ENCODE data around the gene AMDHD2. TPM values are rescaled to one million over a fixed set of nuclear protein-coding genes. Genes with fewer than 3 reads are reported as not detected.
A peak's percentile ranks its signal among the peaks of the same experiment; 100 is the strongest.

The AMDHD2 gene
- polyA plus RNA-seq, 6 donors from 2014 or later = 17.6 to 24.0 (median 20.5) TPM

GRCh38 chr16:2520784-2521531, 787 bp downstream of the AMDHD2 start:
- peak overlapping the region; percentile 99 to 100 (median 99) for H3K27ac Mint-ChIP-seq
- peaks cover 53 to 65% (median 61%) of the 10 kb centered on the region in 3 donors for H3K4me1 Mint-ChIP-seq
- peak overlapping the region; percentile 82 to 99 (median 94) for H3K4me3 Mint-ChIP-seq
- peaks cover 0 to 3% (median 0%) of the 10 kb centered on the region in 7 donors for H3K9me3 Mint-ChIP-seq
- H3K27me3 Mint-ChIP-seq = no peaks in the 10 kb centered on the region
- DNase-seq (peak; percentile 91), ATAC-seq (ENCODE audit: low read depth in 2 of 2) (peak; percentile 80 to 84)
- peaks cover 7 to 20% of the 10 kb centered on the region in 2 donors for H3K36me3 Mint-ChIP-seq

- H3K4me3 Mint-ChIP-seq = peak overlapping the region in 2 of 8 donors; percentile 13 to 42
- ATAC-seq (ENCODE audit: low read depth in 2 of 2) = no peak
Observed at GRCh38 chr16:2523801-2524231, 3.6 kb downstream of the AMDHD2 start.

GRCh38 chr16:2524339-2524938, 4.3 kb downstream of the AMDHD2 start:
- ATAC-seq (ENCODE audit: low read depth in 2 of 2) = no peak
- Mint-ChIP-seq H3K27me3 (no peaks in the 10 kb centered on the region), H3K27ac (peak overlapping the region; percentile 44 to 99 (median 85)), H3K4me1 (peaks cover 30 to 38% (median 36%) of the 10 kb centered on the region in 3 donors), H3K9me3 (peaks cover 0 to 3% (median 0%) of the 10 kb centered on the region in 7 donors), H3K4me3 (peak overlapping the region in 4 of 8 donors; percentile 25 to 67 (median 44)), H3K36me3 (peaks cover 7 to 18% of the 10 kb centered on the region in 2 donors)
- no peak for DNase-seq

More at GRCh38 chr16:2523801-2524231, 3.6 kb downstream of the AMDHD2 start:
- H3K36me3 Mint-ChIP-seq = peaks cover 7 to 18% of the 10 kb centered on the region in 2 donors
- H3K9me3 Mint-ChIP-seq = peaks cover 0 to 3% (median 0%) of the 10 kb centered on the region in 7 donors
- DNase-seq = no peak
- H3K27ac Mint-ChIP-seq = peak overlapping the region; percentile 44 to 99 (median 87)
- no peaks in the 10 kb centered on the region for H3K27me3 Mint-ChIP-seq
- peaks cover 36 to 44% (median 39%) of the 10 kb centered on the region in 3 donors for H3K4me1 Mint-ChIP-seq

- peaks cover 7 to 18% of the 10 kb centered on the region in 2 donors for H3K36me3 Mint-ChIP-seq
- peaks cover 0 to 2% (median 0%) of the 10 kb centered on the region in 7 donors for H3K9me3 Mint-ChIP-seq
- ATAC-seq (ENCODE audit: low read depth in 2 of 2) (no peak), DNase-seq (no peak)
- H3K4me3 Mint-ChIP-seq = peak overlapping the region in 2 of 8 donors; percentile 29 to 30
- H3K27ac Mint-ChIP-seq = peak overlapping the region in 2 of 6 donors; percentile 24 to 42
- peaks cover 25 to 33% (median 31%) of the 10 kb centered on the region in 3 donors for H3K4me1 Mint-ChIP-seq
- H3K27me3 Mint-ChIP-seq = no peaks in the 10 kb centered on the region
Observed at GRCh38 chr16:2526135-2526534, 6.0 kb downstream of the AMDHD2 start.

- Mint-ChIP-seq H3K4me1 (peaks cover 26 to 40% (median 29%) of the 10 kb centered on the region in 3 donors), H3K27me3 (no peaks in the 10 kb centered on the region), H3K9me3 (no peaks in the 10 kb centered on the region), H3K4me3 (no peak overlapping the region), H3K27ac (peak overlapping the region in 2 of 6 donors; percentile 66 to 79), H3K36me3 (peaks cover 7 to 18% of the 10 kb centered on the region in 2 donors)
- DNase-seq = peak; percentile 3
- ATAC-seq (ENCODE audit: low read depth in 2 of 2) = no peak
Observed at GRCh38 chr16:2527071-2527783, 7.1 kb downstream of the AMDHD2 start.

GRCh38 chr16:2527784-2528100, 7.6 kb downstream of the AMDHD2 start:
- Mint-ChIP-seq H3K4me1 (peaks cover 30 to 45% (median 32%) of the 10 kb centered on the region in 3 donors), H3K36me3 (peaks cover 7 to 18% of the 10 kb centered on the region in 2 donors), H3K27ac (no peak overlapping the region), H3K9me3 (no peaks in the 10 kb centered on the region), H3K4me3 (no peak overlapping the region), H3K27me3 (no peaks in the 10 kb centered on the region)
- DNase-seq (no peak), ATAC-seq (ENCODE audit: low read depth in 2 of 2) (no peak)

- ATAC-seq (ENCODE audit: low read depth in 2 of 2) (no peak), DNase-seq (peak; percentile 9)
- Mint-ChIP-seq H3K27me3 (no peaks in the 10 kb centered on the region), H3K4me3 (no peak overlapping the region), H3K4me1 (peaks cover 33 to 48% (median 34%) of the 10 kb centered on the region in 3 donors), H3K27ac (peak overlapping the region in 1 of 6 donors; percentile 53), H3K9me3 (no peaks in the 10 kb centered on the region), H3K36me3 (peaks cover 7 to 18% of the 10 kb centered on the region in 2 donors)
Observed at GRCh38 chr16:2528161-2529060, 8.2 kb downstream of the AMDHD2 start.

- H3K4me3 Mint-ChIP-seq = peak overlapping the region in 3 of 8 donors; percentile 16 to 70 (median 37)
- DNase-seq (peak; percentile 14), ATAC-seq (ENCODE audit: low read depth in 2 of 2) (no peak)
- H3K9me3 Mint-ChIP-seq = no peaks in the 10 kb centered on the region
- no peaks in the 10 kb centered on the region for H3K27me3 Mint-ChIP-seq
- peaks cover 26 to 39% (median 33%) of the 10 kb centered on the region in 3 donors for H3K4me1 Mint-ChIP-seq
- H3K36me3 Mint-ChIP-seq = peaks cover 6 to 12% of the 10 kb centered on the region in 2 donors
- H3K27ac Mint-ChIP-seq = peak overlapping the region in 4 of 6 donors; percentile 26 to 99 (median 80)
Observed at GRCh38 chr16:2529061-2529931, 9.1 kb downstream of the AMDHD2 start.

GRCh38 chr16:2529961-2530628, 9.9 kb downstream of the AMDHD2 start:
- H3K27ac Mint-ChIP-seq = peak overlapping the region in 5 of 6 donors; percentile 90 to 99 (median 93)

GRCh38 chr16:2530629-2531318, 10.6 kb downstream of the AMDHD2 start:
- DNase-seq (peak; percentile 8), ATAC-seq (ENCODE audit: low read depth in 2 of 2) (no peak)
- H3K36me3 Mint-ChIP-seq = peaks cover 0 to 7% of the 10 kb centered on the region in 2 donors
- H3K27me3 Mint-ChIP-seq = no peaks in the 10 kb centered on the region
- peak overlapping the region in 6 of 8 donors; percentile 91 to 99 (median 97) for H3K4me3 Mint-ChIP-seq
- peak overlapping the region; percentile 99 to 100 (median 100) for H3K27ac Mint-ChIP-seq
- peaks cover 23 to 35% (median 28%) of the 10 kb centered on the region in 3 donors for H3K4me1 Mint-ChIP-seq
- no peaks in the 10 kb centered on the region for H3K9me3 Mint-ChIP-seq

More at GRCh38 chr16:2529961-2530628, 9.9 kb downstream of the AMDHD2 start:
- H3K27me3 Mint-ChIP-seq = no peaks in the 10 kb centered on the region
- DNase-seq (peak; percentile 1), ATAC-seq (ENCODE audit: low read depth in 2 of 2) (no peak)
- peaks cover 23 to 35% (median 28%) of the 10 kb centered on the region in 3 donors for H3K4me1 Mint-ChIP-seq
- H3K9me3 Mint-ChIP-seq = no peaks in the 10 kb centered on the region
- H3K4me3 Mint-ChIP-seq = peak overlapping the region in 6 of 8 donors; percentile 16 to 99 (median 62)
- H3K36me3 Mint-ChIP-seq = peaks cover 0 to 7% of the 10 kb centered on the region in 2 donors

GRCh38 chr16:2531371-2531695, 11.2 kb downstream of the AMDHD2 start, which contains the start of gene CEMP1:
Gene CEMP1, minus strand, starts transcription at chr16:2531408. Its CDS starts 335 bp downstream, at chr16:2531073.
- DNase-seq (no peak), ATAC-seq (ENCODE audit: low read depth in 2 of 2) (no peak)
- Mint-ChIP-seq H3K36me3 (peaks cover 0 to 3% of the 10 kb centered on the region in 2 donors), H3K4me1 (peaks cover 21 to 31% (median 27%) of the 10 kb centered on the region in 3 donors), H3K27me3 (no peaks in the 10 kb centered on the region), H3K9me3 (no peaks in the 10 kb centered on the region), H3K27ac (peak within 1 kb of the TSS; percentile 99 to 100 (median 100)), H3K4me3 (peak within 1 kb of the TSS; percentile 91 to 99 (median 97))

Data from naive B cell (primary cell).